ENCODE results near the gene ZNHIT2. TPM values are rescaled to one million over a fixed set of nuclear protein-coding genes. Genes with fewer than 3 reads are reported as not detected.

Gene ZNHIT2
- total RNA-seq (ENCODE audit: low replicate concordance) = 3.0 and 7.5 TPM in 2 replicates

DNA sequence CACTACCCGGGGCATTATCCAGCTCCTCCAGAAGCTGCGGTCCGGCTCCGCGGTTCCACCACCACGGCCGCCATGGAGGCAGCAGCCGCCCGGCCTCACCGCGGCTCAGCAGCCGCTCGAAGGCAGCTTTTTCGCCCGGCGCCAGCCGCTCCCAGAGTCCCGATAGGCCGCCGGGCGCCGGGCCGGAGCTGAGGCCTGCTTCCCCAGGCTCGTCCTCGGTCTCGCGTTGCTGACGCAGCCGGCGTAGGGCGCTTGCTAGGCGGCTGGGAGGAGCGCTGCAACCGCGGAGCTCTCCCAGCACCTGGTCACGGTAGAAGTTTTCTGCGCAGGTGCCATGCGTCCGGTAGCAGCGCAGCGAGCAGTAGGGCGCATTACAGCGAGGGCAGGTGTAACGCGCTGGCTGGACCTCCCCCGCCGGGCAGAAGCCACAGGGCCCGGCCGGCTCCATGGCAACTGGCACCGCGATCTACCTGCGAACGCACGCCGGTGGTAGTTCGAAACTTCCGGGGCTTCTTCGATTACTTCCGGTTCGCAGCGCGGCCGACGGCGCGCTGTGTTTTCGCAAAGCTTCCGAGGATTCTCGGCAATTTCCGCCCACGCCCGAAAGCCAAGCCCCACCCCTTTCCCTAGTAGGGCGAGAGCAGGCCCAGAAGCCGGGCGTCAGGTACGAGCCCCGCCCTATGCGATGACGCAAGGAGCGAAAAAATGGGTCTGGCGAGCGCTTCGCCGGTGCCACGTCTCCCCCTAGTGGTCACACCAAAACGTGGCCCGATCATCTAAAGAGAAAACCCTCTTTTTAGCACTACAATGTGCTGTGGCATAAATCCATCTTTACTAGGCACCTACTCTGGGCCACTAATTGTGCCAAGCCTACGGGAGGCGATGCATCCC lies at the start of gene ZNHIT2:
TSS of gene ZNHIT2 (minus strand) at position 496 of the 891 bp plus-strand sequence. CDS start at position 448, 48 bp downstream.

GRCh38 chr11:65134240-65134951 lies 16.9 kb upstream of the ZNHIT2 start, which contains the start of gene SYVN1:
Gene SYVN1 (minus strand): TSS chr11:65134519. CDS start chr11:65133601, 918 bp downstream.

GRCh38 chr11:65121865-65122696 lies 4.6 kb upstream of the ZNHIT2 start, which contains the start of the genes FAU and MRPL49:
Gene FAU (minus strand): TSS chr11:65122134. CDS start chr11:65121813, 321 bp downstream.
Gene MRPL49 (plus strand): TSS chr11:65122321. CDS start chr11:65122347, 26 bp downstream.

DNA sequence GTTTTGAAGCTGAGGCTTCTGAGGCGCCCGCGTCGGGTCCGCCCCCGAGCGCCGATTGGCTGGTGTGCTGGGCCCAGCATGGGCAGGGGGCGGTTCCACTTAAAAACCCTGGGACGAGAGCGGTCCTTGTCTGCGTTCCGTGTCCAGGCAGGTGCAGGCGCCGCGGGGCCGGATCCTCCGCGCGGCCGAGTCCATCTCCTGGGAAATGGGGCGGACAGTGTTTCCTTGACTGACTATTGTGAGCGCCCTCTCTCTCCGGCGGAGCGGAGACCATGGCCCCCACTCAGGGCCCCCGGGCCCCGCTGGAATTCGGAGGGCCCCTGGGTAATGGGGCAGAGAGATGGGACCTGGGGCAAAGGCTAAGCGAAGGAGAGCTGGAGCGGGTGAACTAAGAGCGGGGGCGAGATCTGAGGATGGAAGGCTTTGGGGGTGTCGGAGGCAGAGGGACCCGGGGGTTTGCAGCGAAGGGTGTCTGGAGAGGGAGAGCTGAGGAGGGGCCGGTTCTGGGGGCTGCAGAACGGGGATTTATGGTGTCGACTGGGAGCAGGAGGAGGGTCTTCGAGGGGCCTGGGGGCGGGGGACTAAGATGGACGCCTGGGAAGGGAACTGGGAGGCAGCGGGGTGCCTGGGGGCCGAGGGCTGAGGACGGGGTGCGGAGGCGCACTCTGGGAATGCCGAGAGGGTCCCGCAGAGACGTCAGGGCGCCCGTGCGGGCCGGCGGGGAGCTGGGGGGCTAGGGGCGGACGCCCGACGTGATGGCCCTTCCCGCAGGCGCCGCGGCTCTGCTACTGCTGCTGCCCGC lies 5.6 kb downstream of the ZNHIT2 start, which contains the start of gene TM7SF2:
TSS of gene TM7SF2 (plus strand) at position 129 of the 802 bp plus-strand sequence. CDS start at position 273, 144 bp downstream.

GRCh38 chr11:65095974-65096806 lies 21.3 kb downstream of the ZNHIT2 start, which contains the start of gene VPS51:
Gene VPS51 (plus strand): TSS chr11:65096214. CDS start chr11:65096251, 37 bp downstream.

GRCh38 chr11:65083834-65084597 lies 33.5 kb downstream of the ZNHIT2 start, which contains the start of the genes CDCA5 and ZFPL1:
Gene CDCA5 (minus strand): TSS chr11:65084040. CDS start chr11:65083978, 62 bp downstream.
Gene ZFPL1 (plus strand): TSS chr11:65084222. CDS start chr11:65084699, 477 bp downstream.

Other genes with a start within 250 kb of the ZNHIT2 start
- gene EHD1, start 239.1 kb downstream of the ZNHIT2 start, total RNA-seq (ENCODE audit: low replicate concordance) = 71.9 and 97.1 TPM in 2 replicates
- 5.6 and 9.2 TPM in 2 replicates for gene ATG2A, start 200.5 kb downstream of the ZNHIT2 start, total RNA-seq (ENCODE audit: low replicate concordance)
- 4.3 and 8.9 TPM in 2 replicates for gene PPP2R5B, start 193.0 kb downstream of the ZNHIT2 start, total RNA-seq (ENCODE audit: low replicate concordance)
- not detected in 2 replicates for gene GPHA2, start 181.8 kb downstream of the ZNHIT2 start, total RNA-seq (ENCODE audit: low replicate concordance)
- gene MAJIN, start 145.6 kb downstream of the ZNHIT2 start, total RNA-seq (ENCODE audit: low replicate concordance) = not detected in 2 replicates
- 0.15 TPM in 1 of 2 replicates, not detected in the other for gene BATF2, start 120.7 kb downstream of the ZNHIT2 start, total RNA-seq (ENCODE audit: low replicate concordance)
- gene ARL2, start 103.5 kb downstream of the ZNHIT2 start, total RNA-seq (ENCODE audit: low replicate concordance) = 91.6 and 106 TPM in 2 replicates
- gene SNX15, start 90.3 kb downstream of the ZNHIT2 start, total RNA-seq (ENCODE audit: low replicate concordance) = 5.9 TPM in 2 replicates
- gene SAC3D1, start 76.5 kb downstream of the ZNHIT2 start, total RNA-seq (ENCODE audit: low replicate concordance) = 6.3 and 8.6 TPM in 2 replicates
- 13.1 and 25.5 TPM in 2 replicates for gene NAALADL1, start 59.1 kb downstream of the ZNHIT2 start, total RNA-seq (ENCODE audit: low replicate concordance)
- 0.35 and 2.2 TPM in 2 replicates for gene CDCA5, start 33.7 kb downstream of the ZNHIT2 start, total RNA-seq (ENCODE audit: low replicate concordance)
- 21.5 and 40.3 TPM in 2 replicates for gene ZFPL1, start 33.5 kb downstream of the ZNHIT2 start, total RNA-seq (ENCODE audit: low replicate concordance)
- gene VPS51, start 21.5 kb downstream of the ZNHIT2 start, total RNA-seq (ENCODE audit: low replicate concordance) = 215 and 350 TPM in 2 replicates
- gene TM7SF2, start 5.8 kb downstream of the ZNHIT2 start, total RNA-seq (ENCODE audit: low replicate concordance) = 7.6 and 8.8 TPM in 2 replicates
- 499 and 518 TPM in 2 replicates for gene FAU, start 4.4 kb upstream of the ZNHIT2 start, total RNA-seq (ENCODE audit: low replicate concordance)
- gene MRPL49, start 4.6 kb upstream of the ZNHIT2 start, total RNA-seq (ENCODE audit: low replicate concordance) = 25.4 and 41.2 TPM in 2 replicates
- 11.7 and 19.7 TPM in 2 replicates for gene SYVN1, start 16.8 kb upstream of the ZNHIT2 start, total RNA-seq (ENCODE audit: low replicate concordance)
- not detected in 2 replicates for gene SPDYC, start 52.5 kb upstream of the ZNHIT2 start, total RNA-seq (ENCODE audit: low replicate concordance)
- gene CAPN1, start 64.2 kb upstream of the ZNHIT2 start, total RNA-seq (ENCODE audit: low replicate concordance) = 49.4 and 94.9 TPM in 2 replicates
- 3.4 and 3.9 TPM in 2 replicates for gene POLA2, start 144.3 kb upstream of the ZNHIT2 start, total RNA-seq (ENCODE audit: low replicate concordance)
- 8.5 and 17.2 TPM in 2 replicates for gene CDC42EP2, start 197.2 kb upstream of the ZNHIT2 start, total RNA-seq (ENCODE audit: low replicate concordance)
- 19.4 and 27.6 TPM in 2 replicates for gene DPF2, start 216.2 kb upstream of the ZNHIT2 start, total RNA-seq (ENCODE audit: low replicate concordance)
- 0.15 TPM in 1 of 2 replicates, not detected in the other for gene TIGD3, start 237.1 kb upstream of the ZNHIT2 start, total RNA-seq (ENCODE audit: low replicate concordance)